A549 (cell line): ENCODE measurements around the gene PLS3. TPM values are rescaled to one million over a fixed set of nuclear protein-coding genes. Genes with fewer than 3 reads are reported as not detected.

Experiments
- ATAC-seq, 2 experiments: fragments of 200-7000 bp in 1 of 2; fragments of >200 bp in 1 of 2; cut with Nextera tagmentation in 1 of 2; cut with Tn5 transposase in 1 of 2; 3 replicates each; pipeline versions ENCODE4 v1.8.0 to v1.9.1; 2018 to 2020; ENCODE audit warnings: mild to moderate bottlenecking in 1 of 2, moderate library complexity in 1 of 2
- CTCF ChIA-PET: fragments of 300-600 bp; sonication (Branson Sonifier 250); formaldehyde crosslinking; extraction: SDS; loops from one replicate; lab custom pipeline; 2021; ENCODE audit warnings: antibody characterized with exemption, inconsistent platforms; lab: Yijun Ruan, JAX
- POLR2A ChIA-PET: fragments of 350-600 bp; formaldehyde crosslinking; extraction: SDS; loops from one replicate; lab custom pipeline; 2021; ENCODE audit warnings: antibody characterized with exemption, inconsistent platforms; lab: Yijun Ruan, JAX
- DNase-seq, 2 experiments: peaks; one replicate each; pipeline versions ENCODE4 v3.0.0 to v3.0.0-alpha.2; 2011 to 2016; ENCODE audit warnings: low read depth in 1 of 2, low spot score in 1 of 2
- FAIRE-seq: peaks from 2 replicates; lab custom pipeline; 2011; peaks lifted over from hg19 to GRCh38; lab: Jason Lieb, UNC
- H3K27ac ChIP-seq, 2 experiments: fragments of >200 bp; sonication (Bioruptor Twin); formaldehyde crosslinking; 3 replicates each; pipeline ENCODE4 v1.5.1; 2016 to 2017
- H3K4me1 ChIP-seq: fragments of >200 bp; sonication (Bioruptor Twin); formaldehyde crosslinking; 3 replicates; pipeline ENCODE4 v1.6.1; 2016
- H3K4me2 ChIP-seq: fragments of >200 bp; sonication (Bioruptor Twin); formaldehyde crosslinking; 3 replicates; pipeline ENCODE4 v1.6.1; 2016
- H3K4me3 ChIP-seq: fragments of >200 bp; sonication (Bioruptor Twin); formaldehyde crosslinking; 3 replicates; pipeline ENCODE4 v1.5.1; 2016
- H3K9me3 ChIP-seq: fragments of >200 bp; sonication (Bioruptor Twin); formaldehyde crosslinking; 3 replicates; pipeline ENCODE4 v1.6.1; 2016
- ATOH8 ChIP-seq: fragments of 250-450 bp; sonication (Bioruptor Pico); IDR thresholded peaks from 2 replicates; pipeline ENCODE4 v1.5.0; 2020; ENCODE audit warnings: low read depth, mild to moderate bottlenecking, moderate library complexity
- BCL3 ChIP-seq: fragments of >200 bp; sonication (Bioruptor Twin); formaldehyde crosslinking; IDR thresholded peaks from 3 replicates; pipeline ENCODE4 v1.6.1; 2016
- BHLHE40 ChIP-seq: IDR thresholded peaks from 2 replicates; pipeline ENCODE4 v1.6.1; 2012; ENCODE audit warnings: low read depth, low read length, inconsistent platforms
- CBX8 ChIP-seq: fragments of 200-600 bp; sonication (generic); IDR thresholded peaks from 2 replicates; pipeline ENCODE4 v1.6.1; 2016
- CEBPB ChIP-seq, 2 experiments: fragments of >200 bp in 1 of 2; sonication (Bioruptor Twin) in 1 of 2; formaldehyde crosslinking in 1 of 2; IDR thresholded peaks; 2 replicates each; pipeline ENCODE4 v1.6.1; 2012 to 2016
- CHD2 ChIP-seq: fragments of 150-350 bp; IDR thresholded peaks from 2 replicates; pipeline ENCODE4 v1.6.1; 2014; ENCODE audit warnings: low read length; ENCODE audit not compliant: partially characterized antibody
- CHD4 ChIP-seq: fragments of 200-600 bp; sonication (generic); IDR thresholded peaks from 2 replicates; pipeline ENCODE4 v1.6.1; 2016; ENCODE audit warnings: antibody characterized with exemption, mild to moderate bottlenecking, borderline replicate concordance
- FOSB ChIP-seq: fragments of 250-450 bp; sonication (Bioruptor Pico); IDR thresholded peaks from 2 replicates; pipeline ENCODE4 v1.5.0; 2020; ENCODE audit warnings: mild to moderate bottlenecking, moderate library complexity
- FOXS1 ChIP-seq: fragments of 250-450 bp; sonication (Bioruptor Pico); IDR thresholded peaks from 2 replicates; pipeline ENCODE4 v1.5.0; 2020; ENCODE audit warnings: mild to moderate bottlenecking, moderate library complexity
- HOXA7 ChIP-seq: fragments of 250-450 bp; sonication (Bioruptor Pico); IDR thresholded peaks from 2 replicates; pipeline ENCODE4 v1.5.0; 2020; ENCODE audit warnings: mild to moderate bottlenecking, moderate library complexity
- HOXB13 ChIP-seq: fragments of 250-450 bp; sonication (Bioruptor Pico); IDR thresholded peaks from 2 replicates; pipeline ENCODE4 v1.5.0; 2020; ENCODE audit warnings: low read depth, mild to moderate bottlenecking, moderate library complexity
- JUN ChIP-seq, 2 experiments: fragments of >200 bp; sonication (Bioruptor Twin); formaldehyde crosslinking; IDR thresholded peaks; 2 replicates in 1 of 2; 3 replicates in 1 of 2; pipeline ENCODE4 v1.6.1; 2016 to 2017
- JUNB ChIP-seq: fragments of >200 bp; sonication (Bioruptor Twin); formaldehyde crosslinking; IDR thresholded peaks from 2 replicates; pipeline ENCODE4 v1.6.1; 2016
- KDM1A ChIP-seq: fragments of 200-600 bp; sonication (generic); IDR thresholded peaks from 2 replicates; pipeline ENCODE4 v1.6.1; 2016; ENCODE audit warnings: low read depth, mild to moderate bottlenecking
- NPAS2 ChIP-seq: fragments of 250-450 bp; sonication (Bioruptor Pico); IDR thresholded peaks from 2 replicates; pipeline ENCODE4 v1.8.0; 2022; ENCODE audit warnings: mild to moderate bottlenecking, moderate library complexity, borderline replicate concordance
- PHF8 ChIP-seq: fragments of 200-600 bp; sonication (generic); IDR thresholded peaks from 2 replicates; pipeline ENCODE4 v1.6.1; 2016; ENCODE audit warnings: low read depth, mild to moderate bottlenecking, antibody characterized with exemption, moderate library complexity, borderline replicate concordance
- RAD21 ChIP-seq, 2 experiments: fragments of >200 bp in 1 of 2; sonication (Bioruptor Twin) in 1 of 2; formaldehyde crosslinking in 1 of 2; IDR thresholded peaks in 1 of 2; conservative IDR thresholded peaks in 1 of 2; 2 replicates in 1 of 2; 3 replicates in 1 of 2; pipeline ENCODE4 v1.6.1; 2012 to 2018; ENCODE audit warnings: inconsistent platforms in 1 of 2
- RARB ChIP-seq: fragments of 250-450 bp; sonication (Bioruptor Pico); IDR thresholded peaks from 2 replicates; pipeline ENCODE4 v1.8.0; 2021; ENCODE audit warnings: mild to moderate bottlenecking, moderate library complexity
- SREBF2 ChIP-seq: fragments of 450-650 bp; IDR thresholded peaks from 2 replicates; pipeline ENCODE4 v1.6.1; 2014; ENCODE audit warnings: mild to moderate bottlenecking, moderate library complexity
- TFCP2L1 ChIP-seq: fragments of 250-450 bp; sonication (Bioruptor Pico); IDR thresholded peaks from 2 replicates; pipeline ENCODE4 v1.5.0; 2021; ENCODE audit warnings: mild to moderate bottlenecking
- ZC3H11A ChIP-seq: fragments of 450-650 bp; IDR thresholded peaks from 2 replicates; pipeline ENCODE4 v1.6.1; 2014; ENCODE audit warnings: antibody characterized with exemption, mild to moderate bottlenecking
- ZFP36 ChIP-seq: fragments of 450-650 bp; IDR thresholded peaks from 2 replicates; pipeline ENCODE4 v1.6.1; 2014; ENCODE audit warnings: borderline replicate concordance; ENCODE audit not compliant: partially characterized antibody
- ZNF302 ChIP-seq: fragments of 250-450 bp; sonication (Bioruptor Pico); IDR thresholded peaks from 2 replicates; pipeline ENCODE4 v1.9.0; 2021; ENCODE audit warnings: inconsistent platforms, mild to moderate bottlenecking, moderate library complexity
- ZSCAN20 ChIP-seq: fragments of 250-450 bp; sonication (Bioruptor Pico); IDR thresholded peaks from 2 replicates; pipeline ENCODE4 v1.8.0; 2022; ENCODE audit warnings: mild to moderate bottlenecking, moderate library complexity
- WGBS: methylation state at CpG from one replicate; pipeline ENCODE4 v1.1.6; 2017; ENCODE audit errors: missing lambda C conversion rate; 5-methylcytosine and 5-hydroxymethylcytosine counted together
- polyA plus RNA-seq, 4 experiments: library from polyadenylated mRNA; depleted of rRNA in 3 of 4; stranded (reverse); fragments of >200 nt; fragmentation: RNase III in 1 of 4; extraction: RNeasy Plus Mini Kit Qiagen cat#74134 plus additional on column Dnase treatment in 1 of 4; gene quantifications; 2 replicates in 3 of 4; 3 replicates in 1 of 4; pipeline ENCODE4 v1.2.3, GENCODE V29; 2011 to 2017
- TF ChIP-seq, protein P1 (sequence below): fragments of 150-350 bp; IDR thresholded peaks from 2 replicates; pipeline ENCODE4 v1.6.1; 2014; ENCODE audit warnings: low read depth, mild to moderate bottlenecking, low read length

Gene PLS3
- polyA plus RNA-seq, 2 of the 4 experiments (the other 2 are of a cell fraction), result 303 to 437 TPM

DNA sequence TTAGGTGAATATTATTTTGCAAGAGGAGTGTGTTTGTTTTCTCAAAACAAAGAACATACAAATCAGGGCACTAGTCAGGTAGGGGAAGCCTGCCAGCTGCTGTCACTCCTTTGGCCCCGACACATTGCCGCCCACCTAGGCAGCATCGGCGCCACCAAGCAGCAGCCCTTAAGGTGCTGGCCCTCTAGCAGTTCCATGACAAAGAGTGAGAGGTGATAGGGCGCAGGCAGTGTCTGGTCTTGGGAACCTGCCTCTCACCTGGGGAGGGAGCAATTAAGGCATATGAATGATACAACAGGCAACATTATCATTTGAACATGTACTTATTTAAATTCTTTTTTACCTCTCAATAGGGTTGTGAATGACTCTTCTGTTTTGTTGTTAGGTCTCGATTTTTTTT, 135.1 kb downstream of the PLS3 start:
- DNase-seq, result no peak
- no peak for TF ChIP-seq FOSB (CRISPR knock-in tag)
- no peak for TF ChIP-seq HOXB13
- no peak for TF ChIP-seq JUNB
- TF ChIP-seq ZFP36, result no peak
- TF ChIP-seq, protein P1, sequence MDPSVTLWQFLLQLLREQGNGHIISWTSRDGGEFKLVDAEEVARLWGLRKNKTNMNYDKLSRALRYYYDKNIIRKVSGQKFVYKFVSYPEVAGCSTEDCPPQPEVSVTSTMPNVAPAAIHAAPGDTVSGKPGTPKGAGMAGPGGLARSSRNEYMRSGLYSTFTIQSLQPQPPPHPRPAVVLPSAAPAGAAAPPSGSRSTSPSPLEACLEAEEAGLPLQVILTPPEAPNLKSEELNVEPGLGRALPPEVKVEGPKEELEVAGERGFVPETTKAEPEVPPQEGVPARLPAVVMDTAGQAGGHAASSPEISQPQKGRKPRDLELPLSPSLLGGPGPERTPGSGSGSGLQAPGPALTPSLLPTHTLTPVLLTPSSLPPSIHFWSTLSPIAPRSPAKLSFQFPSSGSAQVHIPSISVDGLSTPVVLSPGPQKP, result no peak
- no peak for TF ChIP-seq KDM1A
- no peak for TF ChIP-seq ZSCAN20 (CRISPR knock-in tag)
- TF ChIP-seq ATOH8, result no peak
- TF ChIP-seq CHD4, result no peak
- TF ChIP-seq PHF8, result no peak
- no peak for TF ChIP-seq BCL3
- no peak for TF ChIP-seq RAD21 (conservative IDR thresholded peaks at IDR 0.05 in 1 of 2, IDR thresholded peaks at IDR 0.05 in 1 of 2)
- TF ChIP-seq NPAS2, result no peak
- no peak for TF ChIP-seq ZNF302 (CRISPR knock-in tag)
- no peak for TF ChIP-seq JUN (IDR thresholded peaks at IDR 0.05)
- TF ChIP-seq HOXA7 (CRISPR knock-in tag), result no peak
- no peak for TF ChIP-seq FOXS1 (CRISPR knock-in tag)
- TF ChIP-seq, all 56 proteins: peak for 0
- Histone ChIP-seq H3K27ac (no peak overlapping the region), H3K4me1 (no peaks in the 10 kb centered on the region), H3K9me3 (no peaks in the 10 kb centered on the region), H3K4me3 (no peak overlapping the region), H3K4me2 (no peak overlapping the region)
- ATAC-seq (no peak), FAIRE-seq (peak; percentile 36)
- ChIA-PET CTCF (no interaction called here), POLR2A (no interaction called here)
- WGBS, result 78% methylated on average over 6 of the region's 6 CpGs

DNA sequence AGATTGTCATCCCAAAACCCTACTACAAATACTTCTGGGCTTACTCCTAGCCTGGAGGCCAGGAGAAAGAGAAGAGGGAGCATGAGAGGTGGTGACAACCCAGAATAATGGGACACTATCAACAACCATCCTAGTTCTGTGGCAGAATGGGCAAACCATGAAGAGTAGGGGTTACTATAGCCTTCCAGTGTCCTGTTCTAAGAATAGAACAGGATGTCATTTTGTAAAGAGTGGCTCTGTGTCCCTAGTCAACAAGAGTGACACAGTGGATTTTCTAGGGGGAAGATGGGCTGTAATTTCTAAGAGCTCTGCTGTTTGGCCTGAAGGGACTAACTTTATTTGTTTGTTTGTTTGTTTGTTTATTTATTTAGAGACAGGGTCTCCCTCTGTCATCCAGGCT, 136.0 kb downstream of the PLS3 start:
- no peak overlapping the region for H3K27ac ChIP-seq
- no peaks in the 10 kb centered on the region for H3K9me3 ChIP-seq
- FAIRE-seq (no peak), DNase-seq (no peak), ATAC-seq (no peak)
- CTCF ChIA-PET, result no interaction called here
- POLR2A ChIA-PET, result no interaction called here
- no peak overlapping the region for H3K4me2 ChIP-seq
- H3K4me1 ChIP-seq, result no peaks in the 10 kb centered on the region
- H3K4me3 ChIP-seq, result no peak overlapping the region
- no peak for TF ChIP-seq ZSCAN20 (CRISPR knock-in tag)
- no peak for TF ChIP-seq ZNF302 (CRISPR knock-in tag)
- TF ChIP-seq ZC3H11A, result no peak
- no peak for TF ChIP-seq RAD21 (conservative IDR thresholded peaks at IDR 0.05 in 1 of 2, IDR thresholded peaks at IDR 0.05 in 1 of 2)
- TF ChIP-seq BHLHE40, result no peak
- no peak for TF ChIP-seq CHD2
- TF ChIP-seq RARB (CRISPR knock-in tag), result no peak
- TF ChIP-seq SREBF2, result no peak
- no peak for TF ChIP-seq CBX8
- TF ChIP-seq CEBPB (IDR thresholded peaks at IDR 0.05), result no peak
- no peak for TF ChIP-seq ZFP36
- no peak for TF ChIP-seq TFCP2L1 (CRISPR knock-in tag)
